H1 (cell line): ENCODE data around the gene SOST. TPM values are rescaled to one million over a fixed set of nuclear protein-coding genes. Genes with fewer than 3 reads are reported as not detected.

ENCODE experiments used
- CTCF ChIA-PET: fragments of 300-600 bp; sonication (Branson Sonifier 250); formaldehyde crosslinking; loops from one replicate; lab custom pipeline; 2021; ENCODE audit not compliant: partially characterized antibody; lab: Charles Lee
- POLR2A ChIA-PET: fragments of 300-600 bp; sonication (Branson Sonifier 250); formaldehyde crosslinking; loops from one replicate; lab custom pipeline; 2021; ENCODE audit warnings: inconsistent platforms; ENCODE audit not compliant: partially characterized antibody; lab: Charles Lee
- DNase-seq, 2 experiments: peaks; one replicate each; pipeline versions ENCODE4 v3.0.0 to v3.0.0-alpha.2; 2010 to 2022; ENCODE audit warnings: low spot score in 2 of 2, low read depth in 1 of 2, mixed read lengths in 1 of 2
- FAIRE-seq: peaks from 2 replicates; lab custom pipeline; 2011; peaks lifted over from hg19 to GRCh38; lab: Jason Lieb, UNC
- H2AFZ ChIP-seq: 2 replicates; pipeline ENCODE4 v1.8.1; 2012; ENCODE audit warnings: low read length, inconsistent platforms
- H2AK5ac ChIP-seq: 2 replicates; pipeline ENCODE4 v1.6.1; 2013; ENCODE audit warnings: low read depth, low read length
- H2BK120ac ChIP-seq: replicated peaks from 2 replicates; pipeline ENCODE3; 2013; ENCODE audit warnings: low read depth, low read length, inconsistent platforms
- H2BK12ac ChIP-seq: 2 replicates; pipeline ENCODE4 v1.6.1; 2013; ENCODE audit warnings: low read depth, low read length
- H2BK15ac ChIP-seq: 2 replicates; pipeline ENCODE4 v1.6.1; 2013; ENCODE audit warnings: low read length
- H2BK20ac ChIP-seq: 2 replicates; pipeline ENCODE4 v1.6.1; 2013; ENCODE audit warnings: low read length
- H2BK5ac ChIP-seq: 2 replicates; pipeline ENCODE4 v1.6.1; 2013; ENCODE audit warnings: low read depth, low read length
- H3K14ac ChIP-seq: 2 replicates; pipeline ENCODE4 v1.6.1; 2013; ENCODE audit warnings: inconsistent platforms; ENCODE audit not compliant: insufficient read length
- H3K18ac ChIP-seq: 2 replicates; pipeline ENCODE4 v1.6.1; 2013; ENCODE audit warnings: low read length; ENCODE audit errors: extremely low read depth
- H3K23ac ChIP-seq: 2 replicates; pipeline ENCODE4 v1.6.1; 2013; ENCODE audit warnings: inconsistent platforms; ENCODE audit not compliant: insufficient read length
- H3K23me2 ChIP-seq: 2 replicates; pipeline ENCODE4 v1.6.1; 2013; ENCODE audit warnings: low read depth, low read length
- H3K27ac ChIP-seq: 2 replicates; pipeline ENCODE4 v1.6.1; 2011; ENCODE audit warnings: low read depth, low read length, inconsistent platforms
- H3K27me3 ChIP-seq, 4 experiments: replicated peaks in 1 of 4; 1 replicate in 1 of 4; 2 replicates in 3 of 4; pipeline versions ENCODE4 v1.6.1 to v1.8.1; 2011 to 2013; ENCODE audit warnings: low read length in 3 of 4, mild to moderate bottlenecking in 3 of 4, inconsistent platforms in 2 of 4, mixed read lengths in 2 of 4, moderate library complexity in 1 of 4; ENCODE audit not compliant: control insufficient read depth in 3 of 4, insufficient read depth in 3 of 4; ENCODE audit errors: extremely low read depth in 1 of 4
- H3K36me3 ChIP-seq, 4 experiments: 2 replicates each; pipeline versions ENCODE4 v1.6.1 to v1.8.1; 2011 to 2013; ENCODE audit warnings: mild to moderate bottlenecking in 4 of 4, low read length in 3 of 4, moderate library complexity in 2 of 4, control low read depth in 1 of 4, inconsistent platforms in 1 of 4; ENCODE audit not compliant: insufficient read depth in 4 of 4, control insufficient read depth in 2 of 4
- H3K4ac ChIP-seq: replicated peaks from 2 replicates; pipeline ENCODE3; 2013; ENCODE audit warnings: low read length, low read depth, mixed read lengths, inconsistent platforms; ENCODE audit not compliant: insufficient read length
- H3K4me1 ChIP-seq, 4 experiments: replicated peaks in 1 of 4; 1 replicate in 1 of 4; 2 replicates in 3 of 4; pipeline versions ENCODE4 v1.6.1 to v1.8.1; 2011 to 2013; ENCODE audit warnings: low read length in 3 of 4, inconsistent platforms in 2 of 4, mixed read lengths in 1 of 4; ENCODE audit not compliant: insufficient read depth in 4 of 4, control insufficient read depth in 3 of 4
- H3K4me2 ChIP-seq, 2 experiments: 2 replicates each; pipeline versions ENCODE4 v1.6.1 to v1.8.1; 2011 to 2013; ENCODE audit warnings: low read depth in 2 of 2, low read length in 2 of 2, control low read depth in 1 of 2, inconsistent platforms in 1 of 2, mild to moderate bottlenecking in 1 of 2; ENCODE audit not compliant: insufficient read depth in 1 of 2
- H3K4me3 ChIP-seq, 4 experiments: fragments of 200-600, 300-600 bp in 1 of 4; sonication (generic), shearing (Covaris generic), sonication (Bioruptor Twin) in 1 of 4; 2 replicates each; pipeline versions ENCODE4 v1.5.1 to v1.8.1; 2011 to 2016; ENCODE audit warnings: low read length in 4 of 4, low read depth in 3 of 4, control low read depth in 2 of 4, inconsistent platforms in 2 of 4, mild to moderate bottlenecking in 2 of 4, mixed read lengths in 1 of 4, moderate library complexity in 1 of 4; ENCODE audit not compliant: insufficient read depth in 2 of 4; ENCODE audit errors: extremely low read depth in 1 of 4
- H3K56ac ChIP-seq: replicated peaks from 2 replicates; pipeline ENCODE3; 2013; ENCODE audit warnings: low read depth, mild to moderate bottlenecking, mixed read lengths, low read length, inconsistent platforms; ENCODE audit not compliant: insufficient read length
- H3K79me1 ChIP-seq: 2 replicates; pipeline ENCODE4 v1.6.1; 2013; ENCODE audit warnings: low read depth, low read length, control low read depth
- H3K79me2 ChIP-seq, 2 experiments: 2 replicates each; pipeline versions ENCODE4 v1.6.1 to v1.8.1; 2012 to 2013; ENCODE audit warnings: low read length in 2 of 2, mild to moderate bottlenecking in 2 of 2, inconsistent platforms in 1 of 2; ENCODE audit not compliant: insufficient read depth in 2 of 2, control insufficient read depth in 1 of 2
- H3K9ac ChIP-seq, 4 experiments: replicated peaks in 1 of 4; 1 replicate in 1 of 4; 2 replicates in 3 of 4; pipeline versions ENCODE4 v1.6.1 to v1.8.1; 2011 to 2013; ENCODE audit warnings: low read depth in 3 of 4, low read length in 3 of 4, control low read depth in 2 of 4, mild to moderate bottlenecking in 2 of 4, moderate library complexity in 2 of 4, inconsistent platforms in 1 of 4; ENCODE audit errors: extremely low read depth in 1 of 4
- H3K9me3 ChIP-seq, 2 experiments: 2 replicates each; pipeline versions ENCODE4 v1.6.1 to v1.8.1; 2012 to 2013; ENCODE audit warnings: mild to moderate bottlenecking in 2 of 2, moderate library complexity in 2 of 2, control low read depth in 1 of 2, inconsistent platforms in 1 of 2, low read depth in 1 of 2, low read length in 1 of 2, mixed read lengths in 1 of 2; ENCODE audit not compliant: insufficient read depth in 2 of 2
- H4K20me1 ChIP-seq, 2 experiments: replicated peaks in 1 of 2; 2 replicates each; pipeline versions ENCODE3 to v1.8.1; 2011 to 2013; ENCODE audit warnings: inconsistent platforms in 2 of 2, low read length in 2 of 2, mild to moderate bottlenecking in 1 of 2; ENCODE audit not compliant: insufficient read depth in 2 of 2, control insufficient read depth in 1 of 2
- H4K5ac ChIP-seq: 2 replicates; pipeline ENCODE4 v1.6.1; 2013; ENCODE audit warnings: low read length, low read depth, mixed read lengths, inconsistent platforms; ENCODE audit not compliant: insufficient read length
- H4K8ac ChIP-seq: 2 replicates; pipeline ENCODE4 v1.8.0; 2013; ENCODE audit warnings: mild to moderate bottlenecking, moderate library complexity, low read length, inconsistent platforms; ENCODE audit not compliant: insufficient read depth; ENCODE audit errors: extremely low read depth
- H4K91ac ChIP-seq: replicated peaks from 2 replicates; pipeline ENCODE3; 2013; ENCODE audit warnings: low read length, mixed read lengths, inconsistent platforms; ENCODE audit not compliant: insufficient read length
- CBX5 ChIP-seq: fragments of 300-800, 300-1000 bp; sonication (generic); IDR thresholded peaks from 2 replicates; pipeline ENCODE4 v1.7.1; 2016; ENCODE audit warnings: antibody characterized with exemption, low read length, low read depth
- WGBS, 2 experiments: shearing (Covaris generic) in 1 of 2; methylation state at CpG; one replicate each; pipeline versions ENCODE4 v1.1.6 to v1.1.7; 2013 to 2015; ENCODE audit warnings: low lambda C conversion rate in 2 of 2, mixed read lengths in 2 of 2, inconsistent platforms in 1 of 2, low coverage in 1 of 2, missing lambda C conversion rate in 1 of 2; ENCODE audit not compliant: insufficient replicate concordance in 2 of 2, insufficient coverage in 1 of 2, insufficient read length in 1 of 2; ENCODE audit errors: extremely low coverage in 1 of 2, missing lambda C conversion rate in 1 of 2; 5-methylcytosine and 5-hydroxymethylcytosine counted together
- polyA plus RNA-seq, 7 experiments: library from polyadenylated mRNA; depleted of rRNA in 3 of 7; stranded (reverse) in 5 of 7; unstranded in 2 of 7; fragments of >200 nt in 5 of 7; fragments of 200-250 nt in 2 of 7; gene quantifications; 1 replicate in 5 of 7; 2 replicates in 1 of 7; 4 replicates in 1 of 7; pipeline versions ENCODE4 v1.2.1 to v1.2.3, GENCODE V29; 2011 to 2013; ENCODE audit warnings: missing spikeins in 2 of 7, mixed read lengths in 2 of 7
- total RNA-seq: library from RNA; stranded (reverse); fragmentation: NEBNext Ultra II Directional; extraction: Animal tissue kit (Norgen Biotek cat#: 25700); gene quantifications from 2 replicates; pipeline ENCODE4 v1.2.1, GENCODE V29; 2021

SOST gene
- total and polyA plus RNA-seq, 2 of the 8 experiments (the other 6 are each of a cell fraction or from before 2014, with no cell fraction given), result 0.08 TPM; not detected in 1

- H3K56ac ChIP-seq, result no peak overlapping the region
- DNase-seq (no peak), FAIRE-seq (no peak)
- H3K4me2 ChIP-seq, result no peak overlapping the region
- H3K14ac ChIP-seq, result no peak overlapping the region
- H2AK5ac ChIP-seq, result no peak overlapping the region
- H2AFZ ChIP-seq, result no peak overlapping the region
- no peaks in the 10 kb centered on the region for H4K20me1 ChIP-seq
- H3K4me1 ChIP-seq, result no peaks in the 10 kb centered on the region
- no peaks in the 10 kb centered on the region for H3K79me2 ChIP-seq
- WGBS, 2 experiments, result 87% methylated on average over 9 of the region's 9 CpGs; no CpG with 5 or more reads in 1 of the 2 experiments
- POLR2A ChIA-PET, result interaction anchor here (1.4 kb wide), 1 partner anchor 9 kb away, joined by 3 read pairs; no protein-coding TSS in a partner anchor
- H2BK20ac ChIP-seq, result no peak overlapping the region
- no peaks in the 10 kb centered on the region for H3K27me3 ChIP-seq
- H2BK15ac ChIP-seq, result no peak overlapping the region
- no peaks in the 10 kb centered on the region for H3K9me3 ChIP-seq
- no peak overlapping the region for H2BK12ac ChIP-seq
- H3K27ac ChIP-seq, result no peak overlapping the region
- H4K91ac ChIP-seq, result no peak overlapping the region
- H4K8ac ChIP-seq, result no peak overlapping the region
- no peak overlapping the region for H3K18ac ChIP-seq
- H2BK120ac ChIP-seq, result no peak overlapping the region
- no peak overlapping the region for H4K5ac ChIP-seq
- H3K36me3 ChIP-seq, result peaks cover 3 to 21% (median 8%) of the 10 kb centered on the region in 4 experiments; a peak in 5 of 8 replicates
- CTCF ChIA-PET, result interaction anchor here (1.1 to 15.3 kb wide), 11 partner anchors 18 to 193 kb away, joined by 3 to 220 read pairs (median 13); partner anchors contain the start of gene CD300LG
- no peak overlapping the region for H3K4ac ChIP-seq
- no peak overlapping the region for H3K9ac ChIP-seq
- H3K23me2 ChIP-seq, result no peaks in the 10 kb centered on the region
- H3K4me3 ChIP-seq, result no peak overlapping the region
- no peak overlapping the region for H2BK5ac ChIP-seq
- H3K23ac ChIP-seq, result no peak overlapping the region
- no peaks in the 10 kb centered on the region; the same call in 1 of the 2 replicates for H3K79me1 ChIP-seq
- TF ChIP-seq CBX5, result no peak
These were observed 9.8 kb upstream of the SOST start for GRCh38 chr17:43768382-43768781.
